Body of pancreas (tissue), 4 donors: ENCODE measurements around the gene PLPPR5.

Experiments used
- CTCF ChIP-seq, 7 experiments: fragments of 450-650 bp in 4 of 7; fragments of 200-600 bp in 3 of 7; sonication (generic) in 3 of 7; IDR thresholded peaks; one replicate each; pipeline ENCODE4 v1.5.1; 2016 to 2019; ENCODE audit warnings: antibody characterized with exemption in 7 of 7
- POLR2A ChIP-seq, 3 donors: fragments of 450-650 bp; IDR thresholded peaks; one replicate each; pipeline ENCODE4 v1.6.1; 2016; ENCODE audit warnings: antibody characterized with exemption in 3 of 3, mild to moderate bottlenecking in 2 of 3

DNA sequence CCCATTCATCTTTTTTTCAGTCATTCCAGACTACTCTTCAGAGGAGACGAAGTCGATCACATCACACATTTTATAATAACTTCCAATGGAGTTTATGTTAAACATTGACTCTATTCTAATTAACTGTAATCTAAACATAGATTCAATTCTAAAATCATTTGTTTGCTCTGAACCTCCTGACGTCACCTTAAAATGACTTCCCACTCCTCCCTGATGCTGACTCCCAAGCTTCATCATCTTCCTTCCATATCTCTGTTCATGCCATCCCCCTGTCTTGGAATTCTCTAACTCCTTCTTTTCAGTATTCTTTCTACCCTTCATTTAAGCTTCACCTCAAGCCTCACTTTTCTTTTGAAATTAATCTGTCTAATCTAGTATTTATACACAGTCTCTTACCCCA is 45.1 kb upstream of the PLPPR5 start:
- TF ChIP-seq CTCF (IDR thresholded peaks at IDR 0.05) (no peak), POLR2A (IDR thresholded peaks at IDR 0.05) (no peak)
